Fibroblast of lung (primary cell): ENCODE measurements around the gene PHC2.

Source experiments
- CTCF ChIP-seq, 2 donors: IDR thresholded peaks in 1 of 2; conservative IDR thresholded peaks in 1 of 2; 1 replicate in 1 of 2; 2 replicates in 1 of 2; pipeline ENCODE4 v1.5.1; 2011 to 2012; ENCODE audit warnings: low read length in 2 of 2, control low read depth in 1 of 2, inconsistent platforms in 1 of 2, low read depth in 1 of 2, mild to moderate bottlenecking in 1 of 2
- EZH2 ChIP-seq: IDR thresholded peaks from 2 replicates; pipeline ENCODE4 v1.5.1; 2012; ENCODE audit warnings: low read length, control low read depth, mild to moderate bottlenecking; ENCODE audit errors: missing control alignments

- TF ChIP-seq CTCF (conservative IDR thresholded peaks at IDR 0.05 in 1 of 2, IDR thresholded peaks at IDR 0.05 in 1 of 2; ENCODE audit: low read depth in 1 of 2, low read length in 2 of 2), result no peak
- TF ChIP-seq EZH2, result no peak
Measured at GRCh38 chr1:33347650-33347992, 83.3 kb downstream of the PHC2 start.
